NCI-H1092 (cell line): ENCODE measurements around the gene KMT2E.
"Not testable (repeated sequence)": the region's sequence is repeated elsewhere in the genome, so short reads cannot be mapped to it uniquely, and the experiment has no call there.

Experiments
- DNase-seq: peaks from one replicate; lab custom pipeline; 2025; lab: John Stamatoyannopoulos, UW

Gene KMT2E, protein sequence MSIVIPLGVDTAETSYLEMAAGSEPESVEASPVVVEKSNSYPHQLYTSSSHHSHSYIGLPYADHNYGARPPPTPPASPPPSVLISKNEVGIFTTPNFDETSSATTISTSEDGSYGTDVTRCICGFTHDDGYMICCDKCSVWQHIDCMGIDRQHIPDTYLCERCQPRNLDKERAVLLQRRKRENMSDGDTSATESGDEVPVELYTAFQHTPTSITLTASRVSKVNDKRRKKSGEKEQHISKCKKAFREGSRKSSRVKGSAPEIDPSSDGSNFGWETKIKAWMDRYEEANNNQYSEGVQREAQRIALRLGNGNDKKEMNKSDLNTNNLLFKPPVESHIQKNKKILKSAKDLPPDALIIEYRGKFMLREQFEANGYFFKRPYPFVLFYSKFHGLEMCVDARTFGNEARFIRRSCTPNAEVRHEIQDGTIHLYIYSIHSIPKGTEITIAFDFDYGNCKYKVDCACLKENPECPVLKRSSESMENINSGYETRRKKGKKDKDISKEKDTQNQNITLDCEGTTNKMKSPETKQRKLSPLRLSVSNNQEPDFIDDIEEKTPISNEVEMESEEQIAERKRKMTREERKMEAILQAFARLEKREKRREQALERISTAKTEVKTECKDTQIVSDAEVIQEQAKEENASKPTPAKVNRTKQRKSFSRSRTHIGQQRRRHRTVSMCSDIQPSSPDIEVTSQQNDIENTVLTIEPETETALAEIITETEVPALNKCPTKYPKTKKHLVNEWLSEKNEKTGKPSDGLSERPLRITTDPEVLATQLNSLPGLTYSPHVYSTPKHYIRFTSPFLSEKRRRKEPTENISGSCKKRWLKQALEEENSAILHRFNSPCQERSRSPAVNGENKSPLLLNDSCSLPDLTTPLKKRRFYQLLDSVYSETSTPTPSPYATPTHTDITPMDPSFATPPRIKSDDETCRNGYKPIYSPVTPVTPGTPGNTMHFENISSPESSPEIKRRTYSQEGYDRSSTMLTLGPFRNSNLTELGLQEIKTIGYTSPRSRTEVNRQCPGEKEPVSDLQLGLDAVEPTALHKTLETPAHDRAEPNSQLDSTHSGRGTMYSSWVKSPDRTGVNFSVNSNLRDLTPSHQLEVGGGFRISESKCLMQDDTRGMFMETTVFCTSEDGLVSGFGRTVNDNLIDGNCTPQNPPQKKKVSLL (N-terminal part only)

GRCh38 chr7:105013816-105014692 is at the start of gene KMT2E:
Gene KMT2E (plus strand): TSS chr7:105014205. CDS start chr7:105040953, 26,748 bp downstream.
- DNase-seq, result peak; percentile 93

GRCh38 chr7:104964626-104965236 is 49.3 kb upstream of the KMT2E start:
- DNase-seq, result no peak

DNA sequence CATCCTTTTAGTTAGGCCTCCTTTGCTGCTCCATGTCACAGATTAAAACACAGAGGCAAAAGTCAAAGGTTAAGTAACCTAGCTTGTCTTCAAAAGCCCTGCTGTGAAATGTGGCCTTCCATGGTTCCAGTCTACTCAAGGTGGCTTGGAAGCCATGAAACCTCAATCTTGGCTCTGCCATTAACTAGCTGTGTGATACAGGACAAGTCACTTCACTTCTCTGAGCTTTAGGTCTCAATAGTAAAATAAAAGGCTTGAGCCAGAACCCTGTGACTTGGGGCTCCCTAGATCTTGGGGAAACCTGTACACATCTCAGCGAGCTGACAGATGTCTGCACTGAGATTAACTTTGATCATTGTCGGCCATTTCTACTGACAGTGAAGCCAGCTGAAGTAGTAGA is 48.0 kb upstream of the KMT2E start:
- no peak for DNase-seq

DNA sequence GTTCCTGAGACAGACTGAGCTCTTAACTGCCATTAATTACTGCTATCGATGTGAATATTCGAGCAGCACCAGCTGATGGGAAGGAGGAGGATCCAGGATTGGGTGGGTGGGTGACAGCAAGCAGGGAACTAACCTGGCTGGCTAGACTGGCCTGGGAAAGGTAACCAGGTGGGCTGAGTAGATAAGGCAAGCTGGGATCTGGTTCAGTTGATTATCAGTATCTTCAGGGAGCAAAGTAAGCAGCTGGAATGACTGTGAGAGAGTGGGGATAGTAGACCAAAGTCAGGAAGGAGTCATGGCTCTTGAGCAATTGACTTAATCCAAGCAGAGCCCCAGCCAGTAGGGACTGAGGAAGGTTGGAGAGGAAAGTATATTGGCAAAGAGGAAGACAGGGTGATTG is 46.9 kb upstream of the KMT2E start:
- DNase-seq, result no peak

- DNase-seq, result no peak
These were observed 46.4 kb upstream of the KMT2E start for GRCh38 chr7:104967595-104967994.

GRCh38 chr7:104968648-104969047 is 45.4 kb upstream of the KMT2E start:
- DNase-seq, result no peak

DNA sequence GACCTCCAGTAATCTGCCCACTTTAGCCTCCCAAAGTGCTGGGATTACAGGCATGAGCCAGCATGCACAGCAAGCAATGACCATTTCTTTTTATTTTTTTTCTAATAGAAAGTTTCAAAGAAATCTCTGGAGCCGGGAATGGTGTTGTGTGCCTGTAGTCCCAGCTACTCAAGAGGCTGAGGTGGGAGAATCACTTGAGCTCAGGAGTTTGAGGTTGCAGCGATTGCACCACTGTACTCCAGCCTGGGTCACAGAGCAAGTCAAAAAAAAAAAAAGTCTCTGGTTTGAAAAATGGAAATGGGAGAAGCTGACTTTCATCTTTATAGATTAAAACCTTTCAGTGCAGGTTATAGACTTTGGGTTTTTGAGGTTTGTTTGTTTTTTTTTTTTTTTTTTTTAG is 44.8 kb upstream of the KMT2E start:
- no peak for DNase-seq

DNA sequence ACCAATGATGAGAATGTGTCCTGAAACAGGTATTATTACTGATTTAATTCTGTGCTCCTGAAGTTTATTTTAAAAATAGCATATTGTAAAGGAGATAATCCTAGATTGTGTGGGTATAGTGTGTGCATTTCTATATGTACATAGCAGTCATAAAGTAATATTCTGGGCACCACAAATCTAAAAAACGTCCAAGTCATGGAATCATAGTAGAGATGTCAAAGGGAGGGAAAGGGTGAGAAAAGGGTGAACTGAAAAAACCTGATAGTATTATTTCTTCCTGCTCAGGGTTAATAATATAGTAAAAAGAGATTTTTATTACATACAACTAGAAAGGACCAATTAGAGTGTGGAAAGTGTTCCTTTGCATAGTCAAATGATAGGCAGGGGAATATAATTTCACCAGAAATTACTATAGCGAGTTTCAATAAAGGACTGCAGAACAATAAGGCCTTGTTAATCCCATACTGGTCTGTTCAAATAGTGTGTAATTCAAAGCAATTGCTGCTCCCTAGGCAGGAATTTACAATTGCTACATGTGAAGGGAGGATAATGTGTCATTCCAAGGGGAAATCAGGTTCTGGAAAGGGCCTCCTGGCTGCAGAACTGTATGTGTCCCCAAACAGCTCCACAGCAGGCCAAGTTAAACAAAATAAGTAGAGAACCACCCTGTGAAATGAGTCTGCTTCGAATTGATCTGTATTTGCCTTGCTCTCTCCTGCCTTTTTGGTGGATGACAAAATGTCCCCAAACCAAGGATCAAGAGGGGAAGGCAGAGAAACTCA is 42.5 kb upstream of the KMT2E start:
- DNase-seq, result peak; percentile 29

GRCh38 chr7:104972500-104972899 is 41.5 kb upstream of the KMT2E start:
- DNase-seq, result no peak

- DNase-seq, result no peak
These were observed 40.8 kb upstream of the KMT2E start for GRCh38 chr7:104973227-104973626.

GRCh38 chr7:104973909-104974415 is 40.0 kb upstream of the KMT2E start:
- DNase-seq, result no peak

DNA sequence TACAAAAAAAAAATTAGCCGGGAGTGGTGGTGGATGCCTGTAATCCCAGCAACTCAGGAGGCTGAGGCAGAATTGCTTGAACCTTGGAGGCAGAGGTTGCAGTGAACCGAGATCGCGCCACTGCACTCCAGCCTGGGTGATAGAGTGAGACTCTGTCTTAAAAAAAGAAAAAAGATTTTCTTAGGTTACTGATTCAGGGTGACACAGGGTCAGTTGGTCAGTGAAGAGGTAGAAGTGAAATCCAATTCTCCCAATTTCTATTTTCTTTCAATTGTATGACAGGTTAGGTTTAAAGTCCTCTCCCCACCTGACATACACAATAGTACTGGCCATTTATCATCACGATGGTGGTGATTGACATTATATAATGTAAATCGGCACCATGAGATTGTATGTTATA is 38.5 kb upstream of the KMT2E start:
- not testable (repeated sequence) for DNase-seq

DNA sequence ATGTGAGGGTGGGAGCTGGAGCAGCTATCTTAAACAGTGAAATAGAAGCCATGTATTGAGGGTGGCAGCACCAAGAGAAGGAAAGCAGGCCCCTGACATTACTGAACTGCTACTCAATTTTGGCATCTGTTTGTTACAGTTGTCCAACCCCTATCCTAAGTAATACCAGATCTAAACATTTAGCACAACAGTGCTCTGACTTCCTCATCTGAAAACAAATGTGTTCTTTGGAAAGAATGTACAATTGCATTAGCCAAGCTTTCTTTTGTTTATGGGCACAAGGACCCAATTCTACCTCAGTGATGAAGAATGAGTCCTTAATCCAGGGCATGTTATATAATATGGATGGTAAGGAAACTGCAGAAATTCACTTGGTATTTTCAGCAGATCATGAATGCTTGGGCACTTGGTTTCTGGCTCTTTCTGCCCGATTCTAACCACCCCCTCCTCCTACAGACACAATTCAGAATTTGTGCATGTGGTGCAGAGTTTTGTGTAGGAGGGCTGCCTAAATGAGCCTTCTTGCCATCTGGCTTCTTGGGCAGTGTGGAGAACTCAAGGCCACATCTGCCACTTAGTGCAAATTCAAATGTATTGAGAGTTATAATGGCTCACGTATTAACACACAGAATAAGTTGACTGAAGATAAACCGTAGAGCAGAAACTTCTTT is 36.9 kb upstream of the KMT2E start:
- DNase-seq, result no peak

- no peak for DNase-seq
These were observed 35.5 kb upstream of the KMT2E start for GRCh38 chr7:104978460-104978859.

GRCh38 chr7:104979167-104979841 is 34.7 kb upstream of the KMT2E start:
- DNase-seq, result no peak

GRCh38 chr7:104980440-104980839 is 33.6 kb upstream of the KMT2E start:
- no peak for DNase-seq

DNA sequence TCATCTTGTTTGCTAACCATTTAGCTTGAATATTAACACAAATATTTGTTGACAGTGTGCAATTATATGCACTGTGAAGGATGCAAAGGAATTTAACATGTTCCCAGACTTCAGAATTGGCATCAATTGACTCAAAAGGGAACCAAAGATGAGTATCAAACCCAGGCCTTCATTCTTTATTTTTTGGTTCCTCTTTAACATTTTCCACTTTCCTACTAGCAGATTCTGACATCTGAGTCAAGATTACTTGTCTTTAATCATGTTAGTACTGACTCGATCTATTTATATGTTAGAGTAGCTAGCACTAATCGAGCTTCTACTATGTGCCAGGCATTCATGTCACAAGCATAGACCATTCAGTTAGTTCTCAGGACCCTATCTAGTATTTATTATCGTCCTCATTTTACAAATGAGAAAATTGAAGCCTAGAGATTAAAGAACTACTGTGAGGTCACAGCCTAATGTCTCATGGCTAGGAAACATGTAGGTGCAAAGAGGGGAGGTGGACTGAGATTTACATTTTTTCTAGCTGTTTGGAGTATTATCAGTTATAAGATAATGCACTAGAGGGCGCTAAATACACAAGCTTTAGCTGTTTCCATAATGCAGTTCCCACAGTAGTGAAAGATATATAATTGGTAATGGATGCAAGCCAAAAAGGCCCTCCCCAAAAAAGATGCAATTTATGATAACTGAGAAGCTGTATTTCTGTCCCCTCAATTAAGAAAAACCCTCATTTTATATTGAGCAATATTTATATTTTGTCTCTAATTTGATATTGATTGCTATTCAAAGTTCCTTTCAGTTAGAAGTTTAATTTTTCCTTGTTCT is 32.9 kb upstream of the KMT2E start:
- peak; percentile 53 for DNase-seq

GRCh38 chr7:104981672-104982037 is 32.4 kb upstream of the KMT2E start:
- DNase-seq, result no peak
